ENCODE measurements around the gene NUMA1. TPM values are rescaled to one million over a fixed set of nuclear protein-coding genes. Genes with fewer than 3 reads are reported as not detected.

Gene NUMA1
- total RNA-seq, 2 donors from 2014 or later = 130 to 132 TPM

GRCh38 chr11:71976551-71976950 lies 103.8 kb downstream of the NUMA1 start:
- Histone ChIP-seq H3K4me3 (ENCODE audit: low read length) (no peak overlapping the region), H3K9me3 (ENCODE audit: control insufficient read depth, low read length) (no peaks in the 10 kb centered on the region), H3K27me3 (ENCODE audit: control insufficient read depth, insufficient read depth, low read length, poor library complexity, severe bottlenecking) (no peaks in the 10 kb centered on the region), H3K4me1 (ENCODE audit: control insufficient read depth, insufficient read depth, low read length) (no peaks in the 10 kb centered on the region), H3K27ac (ENCODE audit: low read depth, low read length) (no peak overlapping the region), H3K9ac (ENCODE audit: extremely low read depth, low read length, poor library complexity, severe bottlenecking) (no peak overlapping the region), H3K36me3 (ENCODE audit: control insufficient read depth, insufficient read depth, low read length) (peaks cover 41% of the 10 kb centered on the region)
- WGBS, 2 experiments (ENCODE audit: insufficient coverage in 1 of 2, insufficient read length in 1 of 2) = 95 to 97% methylated on average over 5 of the region's 5 CpGs
- no peak for TF ChIP-seq CTCF (conservative IDR thresholded peaks at IDR 0.05)
- no peaks in the 10 kb centered on the region for H3K27me3 Mint-ChIP-seq (ENCODE audit: insufficient read depth)
- no peaks in the 10 kb centered on the region for H3K9me3 Mint-ChIP-seq
- H3K27ac Mint-ChIP-seq = no peak overlapping the region
- H3K36me3 Mint-ChIP-seq (ENCODE audit: low read depth) = peaks cover 54% of the 10 kb centered on the region
- no peak overlapping the region for H3K4me3 Mint-ChIP-seq
- no peak for DNase-seq
- no peaks in the 10 kb centered on the region for H3K4me1 Mint-ChIP-seq

- H3K9me3 ChIP-seq (ENCODE audit: control insufficient read depth, low read length) = no peaks in the 10 kb centered on the region
- no peaks in the 10 kb centered on the region for H3K27me3 ChIP-seq (ENCODE audit: control insufficient read depth, insufficient read depth, low read length, poor library complexity, severe bottlenecking)
- H3K27ac Mint-ChIP-seq = no peak overlapping the region
- no peak for DNase-seq
- peaks cover 46% of the 10 kb centered on the region for H3K36me3 ChIP-seq (ENCODE audit: control insufficient read depth, insufficient read depth, low read length)
- TF ChIP-seq CTCF (conservative IDR thresholded peaks at IDR 0.05) = no peak
- H3K4me1 ChIP-seq (ENCODE audit: control insufficient read depth, insufficient read depth, low read length) = no peaks in the 10 kb centered on the region
- peaks cover 42% of the 10 kb centered on the region for H3K36me3 Mint-ChIP-seq (ENCODE audit: low read depth)
- H3K9me3 Mint-ChIP-seq = no peaks in the 10 kb centered on the region
- no peak overlapping the region for H3K4me3 Mint-ChIP-seq
- H3K4me3 ChIP-seq (ENCODE audit: low read length) = no peak overlapping the region
- no peaks in the 10 kb centered on the region for H3K27me3 Mint-ChIP-seq (ENCODE audit: insufficient read depth)
- no peak overlapping the region for H3K9ac ChIP-seq (ENCODE audit: extremely low read depth, low read length, poor library complexity, severe bottlenecking)
- 95 to 97% methylated on average over 2 of the region's 2 CpGs for WGBS, 2 experiments (ENCODE audit: insufficient coverage in 1 of 2, insufficient read length in 1 of 2)
- no peak overlapping the region for H3K27ac ChIP-seq (ENCODE audit: low read depth, low read length)
- H3K4me1 Mint-ChIP-seq = no peaks in the 10 kb centered on the region
Observed at GRCh38 chr11:71971680-71972079, 108.7 kb downstream of the NUMA1 start.

GRCh38 chr11:71964641-71965040 lies 115.7 kb downstream of the NUMA1 start:
- Histone ChIP-seq H3K27me3 (ENCODE audit: control insufficient read depth, insufficient read depth, low read length, poor library complexity, severe bottlenecking) (no peaks in the 10 kb centered on the region), H3K4me1 (ENCODE audit: control insufficient read depth, insufficient read depth, low read length) (no peaks in the 10 kb centered on the region), H3K9ac (ENCODE audit: extremely low read depth, low read length, poor library complexity, severe bottlenecking) (no peak overlapping the region), H3K36me3 (ENCODE audit: control insufficient read depth, insufficient read depth, low read length) (peaks cover 72% of the 10 kb centered on the region), H3K9me3 (ENCODE audit: control insufficient read depth, low read length) (peaks cover 11% of the 10 kb centered on the region), H3K4me3 (ENCODE audit: low read length) (no peak overlapping the region), H3K27ac (ENCODE audit: low read depth, low read length) (no peak overlapping the region)
- Mint-ChIP-seq H3K9me3 (peaks cover 2% of the 10 kb centered on the region), H3K27me3 (ENCODE audit: insufficient read depth) (no peaks in the 10 kb centered on the region), H3K4me1 (no peaks in the 10 kb centered on the region), H3K27ac (no peak overlapping the region), H3K4me3 (no peak overlapping the region), H3K36me3 (ENCODE audit: low read depth) (peaks cover 48% of the 10 kb centered on the region)
- no peak for TF ChIP-seq CTCF (conservative IDR thresholded peaks at IDR 0.05)
- DNase-seq = no peak
- 95 to 99% methylated on average over 2 to 4 of the region's 4 CpGs for WGBS, 2 experiments (ENCODE audit: insufficient coverage in 1 of 2, insufficient read length in 1 of 2)
